ENCODE measurements around the gene SSC4D. TPM values are rescaled to one million over a fixed set of nuclear protein-coding genes. Genes with fewer than 3 reads are reported as not detected.

Gene SSC4D
- total RNA-seq, 4 donors from 2014 or later, result 0.88 to 11.1 (median 3.5) TPM

GRCh38 chr7:76349313-76349885 is 60.1 kb downstream of the SSC4D start:
- TF ChIP-seq CTCF (IDR thresholded peaks at IDR 0.05; ENCODE audit: low read depth), result no peak

GRCh38 chr7:76347710-76348109 is 61.8 kb downstream of the SSC4D start:
- TF ChIP-seq CTCF (IDR thresholded peaks at IDR 0.05; ENCODE audit: low read depth), result no peak

DNA sequence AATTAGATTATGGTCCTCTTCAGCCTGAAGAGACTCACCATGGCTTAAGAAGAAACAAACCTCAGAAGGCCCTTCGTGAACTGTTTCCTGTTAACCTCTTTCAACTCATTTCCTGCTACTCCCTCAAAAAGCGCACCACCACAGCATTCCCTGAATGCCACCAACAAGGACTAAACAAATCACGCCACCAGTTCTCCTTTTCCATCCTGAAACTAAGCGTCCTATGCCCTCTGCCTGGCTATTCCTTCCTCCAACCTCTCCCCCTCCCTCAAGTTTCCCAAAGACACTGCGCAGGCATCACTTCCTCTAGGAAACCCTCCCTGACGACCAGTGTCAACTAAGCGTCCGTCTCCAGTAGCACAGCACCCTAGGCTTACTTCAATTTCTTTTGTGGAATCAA is 62.7 kb downstream of the SSC4D start:
- no peak for TF ChIP-seq CTCF (IDR thresholded peaks at IDR 0.05; ENCODE audit: low read depth)

DNA sequence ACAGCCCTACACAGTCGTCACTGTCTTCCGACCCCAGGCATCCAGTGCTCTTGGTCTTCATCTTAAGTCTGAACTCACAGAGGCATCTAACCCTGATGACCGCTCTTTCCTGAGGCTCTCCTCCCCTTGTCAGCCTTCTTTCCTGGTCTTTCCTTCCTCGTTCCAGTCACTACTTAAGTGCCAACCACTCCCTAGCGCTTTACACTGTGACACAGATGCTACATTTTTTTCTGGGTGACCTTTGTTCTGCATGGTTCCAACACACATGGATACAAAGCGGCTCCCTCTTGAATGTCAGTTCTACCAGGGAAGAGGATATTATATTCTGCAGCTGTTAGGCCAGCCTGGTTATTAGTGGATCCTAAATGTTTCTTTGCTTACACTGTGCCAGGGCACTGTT is 63.4 kb downstream of the SSC4D start:
- no peak for TF ChIP-seq CTCF (IDR thresholded peaks at IDR 0.05; ENCODE audit: low read depth)

GRCh38 chr7:76343931-76344321 is 65.6 kb downstream of the SSC4D start:
- TF ChIP-seq CTCF (IDR thresholded peaks at IDR 0.05; ENCODE audit: low read depth), result no peak

GRCh38 chr7:76343294-76343930 is 66.1 kb downstream of the SSC4D start:
- TF ChIP-seq CTCF (IDR thresholded peaks at IDR 0.05; ENCODE audit: low read depth), result no peak

- no peak for TF ChIP-seq CTCF (IDR thresholded peaks at IDR 0.05; ENCODE audit: low read depth)
Observed at GRCh38 chr7:76342222-76342621, 67.3 kb downstream of the SSC4D start.
